HG03103 (cell line): ENCODE data around the gene MTX1.
"Not testable (repeated sequence)": the region's sequence is repeated elsewhere in the genome, so short reads cannot be mapped to it uniquely, and the experiment has no call there.

Source experiments
- ATAC-seq: cut with Tn5 transposase; IDR thresholded peaks from one replicate; pipeline ENCODE4 v1.9.1; 2021; ENCODE audit warnings: low read depth; ENCODE audit not compliant: unreplicated experiment

The MTX1 gene

DNA sequence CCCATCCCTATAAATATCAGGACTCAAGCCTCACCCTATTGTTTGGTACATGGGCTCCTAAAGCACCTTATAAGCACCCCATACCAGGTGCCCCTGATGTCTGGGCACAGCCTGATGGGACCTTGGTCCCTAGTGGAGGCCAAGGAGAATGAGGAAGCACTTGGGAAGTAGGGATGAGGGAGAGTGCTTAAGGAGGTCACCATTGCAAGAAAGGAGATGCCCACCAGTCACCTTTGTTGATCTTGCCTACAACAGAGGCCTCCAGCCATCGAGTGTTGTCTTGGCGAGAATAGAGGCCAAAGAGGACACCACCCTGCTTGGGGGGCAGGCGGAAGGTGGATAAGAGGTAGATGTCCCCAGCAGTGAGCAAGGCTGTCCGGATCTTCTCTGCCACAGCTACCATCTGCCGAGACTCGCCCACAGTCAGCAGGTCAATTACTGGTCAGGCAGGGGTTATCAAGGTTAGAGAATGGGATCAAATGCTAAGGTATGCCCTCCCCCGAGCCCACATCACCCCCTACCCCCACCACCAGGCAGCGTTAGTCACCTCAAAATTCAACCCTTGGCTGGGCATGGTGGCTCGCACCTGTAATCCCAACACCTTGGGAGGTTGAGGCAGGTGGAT lies 2.4 kb upstream of the MTX1 start:
- ATAC-seq: no peak

- ATAC-seq: no peak
These were observed 1.3 kb upstream of the MTX1 start for GRCh38 chr1:155206891-155207805.

DNA sequence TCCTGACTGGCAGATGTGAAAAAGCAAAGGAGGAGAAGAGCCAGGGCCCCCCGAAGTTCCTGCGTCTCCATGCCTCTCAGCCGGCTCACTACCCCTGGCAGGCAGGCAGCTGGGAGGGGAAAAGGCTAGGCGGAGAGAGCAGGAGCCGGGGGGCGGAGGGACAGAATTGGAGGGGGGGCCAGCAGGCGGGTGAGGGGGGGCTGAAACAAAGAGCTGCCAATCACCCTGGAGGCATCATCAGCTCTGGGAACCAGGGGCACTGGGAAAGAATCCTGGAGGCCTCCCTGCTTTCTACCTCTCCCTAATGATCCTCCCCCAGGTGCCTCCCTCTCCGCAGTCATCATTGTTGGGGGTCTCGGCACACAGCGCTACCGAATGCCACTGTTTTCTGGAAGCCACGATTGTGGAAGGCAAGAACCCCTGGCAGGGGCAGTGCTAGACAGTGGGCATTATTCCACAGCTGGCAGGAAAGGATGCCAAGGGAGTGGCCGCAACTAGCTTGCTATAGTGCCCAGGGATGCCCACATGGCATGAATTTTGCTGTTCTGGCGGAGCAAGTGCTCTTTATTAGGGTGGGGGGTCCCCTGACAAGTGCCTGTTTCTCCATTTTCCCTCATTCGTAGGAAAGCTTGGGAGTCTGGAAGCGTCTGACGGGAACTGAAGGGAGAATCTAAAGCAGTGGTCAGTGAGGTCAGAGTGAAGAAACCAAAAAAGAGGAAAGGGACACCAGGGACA lies 522 bp upstream of the MTX1 start, which contains the start of gene THBS3:
Gene THBS3, minus strand, starts transcription at position 92 of the 735 bp plus-strand sequence. Its CDS starts 21 bp downstream, at position 71.
- ATAC-seq: no peak

DNA sequence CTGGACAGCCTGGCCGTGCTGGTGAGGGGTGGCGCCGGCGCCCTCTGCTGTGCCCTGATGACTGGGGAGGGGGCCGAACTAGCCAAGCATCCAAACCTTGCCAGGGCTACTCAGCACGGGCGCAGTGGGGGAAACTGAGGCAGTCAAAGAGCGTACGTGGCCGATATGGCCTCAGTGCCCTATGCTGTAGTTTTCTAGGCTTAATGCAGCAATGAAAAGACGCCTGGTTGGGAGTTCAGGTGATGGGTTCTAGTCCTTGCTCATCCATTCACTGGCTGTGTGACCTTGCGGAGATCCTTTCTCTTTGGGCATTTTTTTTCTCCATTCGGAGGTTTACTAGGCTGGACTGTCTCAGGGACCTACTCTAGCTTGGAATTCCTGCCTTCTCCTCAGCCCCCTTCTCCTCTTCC lies 822 bp downstream of the MTX1 start:
- no peak for ATAC-seq

- no peak for ATAC-seq
These were observed 2.0 kb downstream of the MTX1 start for GRCh38 chr1:155210314-155211104.

GRCh38 chr1:155211381-155212050 lies 3.0 kb downstream of the MTX1 start:
- ATAC-seq: not testable (repeated sequence)

DNA sequence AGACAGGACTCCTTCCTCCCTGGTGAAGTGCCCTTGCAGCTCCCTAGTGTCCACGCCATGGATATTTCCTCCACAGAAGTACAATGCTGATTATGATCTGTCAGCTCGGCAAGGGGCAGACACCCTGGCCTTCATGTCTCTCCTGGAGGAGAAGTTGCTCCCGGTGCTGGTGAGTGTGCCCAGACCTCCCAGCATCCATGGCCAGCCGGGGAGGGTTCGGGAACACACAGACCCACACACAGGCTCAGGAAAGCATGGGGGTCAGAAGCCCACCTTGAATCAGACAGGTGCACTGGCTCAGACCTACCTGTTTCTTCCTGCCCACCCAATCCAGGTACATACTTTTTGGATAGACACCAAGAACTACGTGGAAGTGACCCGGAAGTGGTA lies 3.6 kb downstream of the MTX1 start:
- ATAC-seq: not testable (repeated sequence)

DNA sequence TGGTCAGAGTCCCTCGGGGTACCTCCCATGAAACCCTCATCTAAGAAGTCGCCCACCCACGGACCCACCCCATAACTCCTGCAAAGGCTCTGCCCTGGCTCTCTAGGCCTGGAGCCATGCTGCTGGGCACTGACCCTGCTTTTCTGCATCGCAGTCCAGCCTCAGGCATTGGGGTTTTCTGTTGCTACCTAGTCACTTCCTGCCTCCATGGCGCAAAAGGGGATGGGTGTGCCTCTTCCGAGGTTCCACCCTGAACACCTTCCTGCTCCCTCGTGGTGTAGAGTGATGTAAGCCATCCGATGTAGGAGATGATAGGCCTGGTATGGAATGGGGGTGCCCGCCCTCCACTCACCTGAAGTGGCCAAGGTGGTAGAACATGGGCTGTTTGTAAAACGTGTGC lies 6.2 kb downstream of the MTX1 start:
- not testable (repeated sequence) for ATAC-seq

DNA sequence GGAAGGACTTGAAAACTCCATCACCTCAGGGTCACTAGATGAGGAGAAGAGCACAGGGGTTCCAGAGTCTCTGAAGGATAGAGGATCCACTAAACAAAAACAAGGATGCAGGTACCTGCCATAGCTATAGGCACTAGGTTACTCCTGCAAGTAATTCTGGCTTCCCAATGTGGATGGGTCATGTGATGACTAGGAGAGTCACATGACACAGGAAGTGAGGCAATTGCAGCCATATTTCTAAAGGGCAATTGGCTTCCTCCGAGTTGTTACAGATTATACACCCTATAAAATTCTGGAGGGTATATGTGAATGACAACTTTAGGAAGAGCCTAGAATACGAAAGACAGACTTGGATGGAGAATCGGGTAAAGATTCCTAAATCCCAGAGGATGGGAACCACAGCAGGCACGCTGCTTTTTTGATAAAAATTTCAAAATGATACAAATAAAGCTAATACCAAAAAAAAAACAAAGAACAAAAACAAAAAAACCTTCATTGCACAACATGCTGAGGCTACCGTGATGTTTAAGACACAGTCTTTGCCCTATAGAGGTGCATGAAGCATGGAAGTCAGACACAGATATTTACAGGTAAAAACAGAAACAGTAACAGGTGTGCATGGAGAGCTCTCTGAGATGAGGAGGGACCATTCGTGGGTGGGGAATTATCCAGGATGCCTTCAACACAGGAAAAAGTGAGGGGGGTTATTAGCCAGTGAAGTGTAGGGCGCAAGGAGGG lies 10.5 kb downstream of the MTX1 start:
- ATAC-seq: no peak

DNA sequence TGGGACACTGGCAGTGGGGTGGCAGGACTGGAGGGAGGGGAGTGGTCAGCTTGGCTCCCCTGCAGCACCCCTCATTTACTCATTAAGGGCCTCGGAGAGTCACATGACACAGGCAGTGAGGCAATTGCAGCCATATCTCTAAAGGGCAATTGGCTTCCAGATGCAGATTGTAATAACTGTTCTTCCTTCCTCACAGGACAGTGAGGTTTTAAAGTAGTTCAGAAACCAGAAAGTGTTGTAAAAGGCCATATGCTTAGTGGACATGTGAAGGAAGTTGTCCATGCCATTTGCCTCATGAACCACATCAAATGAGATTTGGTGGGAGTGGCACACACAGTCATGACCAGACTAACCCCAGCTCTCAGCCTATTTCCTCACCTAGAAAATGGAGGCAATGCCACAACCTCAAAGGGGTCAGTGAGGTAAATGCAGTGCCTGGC lies 11.1 kb downstream of the MTX1 start:
- ATAC-seq: no peak

- not testable (repeated sequence) for ATAC-seq
These were observed 11.9 kb downstream of the MTX1 start for GRCh38 chr1:155220211-155220965.

- no peak for ATAC-seq
These were observed 14.6 kb downstream of the MTX1 start for GRCh38 chr1:155223047-155223446.

- ATAC-seq: not testable (repeated sequence)
These were observed 16.9 kb downstream of the MTX1 start for GRCh38 chr1:155225404-155225759.

GRCh38 chr1:155226188-155226909 lies 17.9 kb downstream of the MTX1 start:
- peak; percentile 29 for ATAC-seq

GRCh38 chr1:155226910-155227260 lies 18.4 kb downstream of the MTX1 start:
- ATAC-seq: peak; percentile 18

- ATAC-seq: peak; percentile 78
These were observed 19.0 kb downstream of the MTX1 start for GRCh38 chr1:155227261-155228095.

GRCh38 chr1:155228096-155228427 lies 19.6 kb downstream of the MTX1 start:
- no peak for ATAC-seq
